Measurements from ENCODE around the gene ZNF311. TPM values are rescaled to one million over a fixed set of nuclear protein-coding genes. Genes with fewer than 3 reads are reported as not detected.

The ZNF311 gene
- total RNA-seq: under 1 TPM; 0.61 to 0.65 TPM

GRCh38 chr6:29005183-29005885, at the start of gene ZNF311:
ZNF311 (minus strand) TSS chr6:29005315; CDS start chr6:29003954, 1,361 bp downstream.
- CTCF ChIA-PET: no interaction called here
- POLR2A ChIA-PET: no interaction called here

GRCh38 chr6:29051680-29052079, 46.6 kb upstream of the ZNF311 start:
- ChIA-PET POLR2A (no interaction called here), CTCF (no interaction called here)

- POLR2A ChIA-PET: no interaction called here
- CTCF ChIA-PET: no interaction called here
Measured at GRCh38 chr6:29045075-29045474, 40.0 kb upstream of the ZNF311 start, which contains the start of gene OR2W1. OR2W1 (minus strand) TSS chr6:29045175; CDS start chr6:29045175, 0 bp downstream.

- ChIA-PET POLR2A (no interaction called here), CTCF (no interaction called here)
Measured at GRCh38 chr6:29035951-29036350, 30.8 kb upstream of the ZNF311 start.

GRCh38 chr6:29028821-29029220, 23.7 kb upstream of the ZNF311 start:
- POLR2A ChIA-PET: no interaction called here

GRCh38 chr6:29025927-29026585, 20.9 kb upstream of the ZNF311 start:
- ChIA-PET POLR2A (no interaction called here), CTCF (interaction anchor here (0.7 kb wide), 1 partner anchor 644 kb away, joined by 3 read pairs; no protein-coding TSS in a partner anchor)

More at GRCh38 chr6:29028821-29029220, 23.7 kb upstream of the ZNF311 start:
- CTCF ChIA-PET: no interaction called here

- ChIA-PET CTCF (no interaction called here), POLR2A (no interaction called here)
Measured at GRCh38 chr6:29021434-29021833, 16.3 kb upstream of the ZNF311 start.

GRCh38 chr6:29019629-29020028, 14.5 kb upstream of the ZNF311 start:
- ChIA-PET CTCF (interaction anchor here (2.4 kb wide), 1 partner anchor 182 kb away, joined by 7 read pairs; no protein-coding TSS in a partner anchor), POLR2A (no interaction called here)

GRCh38 chr6:29017428-29017802, 12.3 kb upstream of the ZNF311 start:
- ChIA-PET CTCF (interaction anchor here (0.5 to 2.4 kb wide), 2 partner anchors 180 to 1222 kb away, joined by 3 to 7 read pairs; no protein-coding TSS in a partner anchor), POLR2A (no interaction called here)

GRCh38 chr6:29016559-29017427, 11.7 kb upstream of the ZNF311 start:
- CTCF ChIA-PET: interaction anchor here (0.7 to 2.7 kb wide), 13 partner anchors 13 to 382 kb away, joined by 3 to 23 read pairs (median 4); no protein-coding TSS in a partner anchor
- POLR2A ChIA-PET: interaction anchor here (1.1 kb wide), 1 partner anchor 179 kb away, joined by 3 read pairs; no protein-coding TSS in a partner anchor

- POLR2A ChIA-PET: no interaction called here
Measured at GRCh38 chr6:29014729-29015608, 9.9 kb upstream of the ZNF311 start.

GRCh38 chr6:29011276-29011734, 6.2 kb upstream of the ZNF311 start:
- CTCF ChIA-PET: interaction anchor here (1.0 to 1.9 kb wide), 2 partner anchors 163 to 174 kb away, joined by 3 to 4 read pairs; no protein-coding TSS in a partner anchor
- POLR2A ChIA-PET: interaction anchor here (0.6 kb wide), 1 partner anchor 445 kb away, joined by 3 read pairs; no protein-coding TSS in a partner anchor

More at GRCh38 chr6:29014729-29015608, 9.9 kb upstream of the ZNF311 start:
- CTCF ChIA-PET: interaction anchor here (0.6 to 2.7 kb wide), 7 partner anchors 14 to 1838 kb away, joined by 3 to 23 read pairs (median 3); no protein-coding TSS in a partner anchor

- CTCF ChIA-PET: interaction anchor here (0.6 kb wide), 1 partner anchor 1239 kb away, joined by 3 read pairs; no protein-coding TSS in a partner anchor
- POLR2A ChIA-PET: no interaction called here
Measured at GRCh38 chr6:29009358-29009757, 4.2 kb upstream of the ZNF311 start.

- ChIA-PET CTCF (no interaction called here), POLR2A (no interaction called here)
Measured at GRCh38 chr6:29008089-29008488, 3.0 kb upstream of the ZNF311 start.

- POLR2A ChIA-PET: no interaction called here
- CTCF ChIA-PET: interaction anchor here (2.2 kb wide), 1 partner anchor 19 kb away, joined by 7 read pairs; no protein-coding TSS in a partner anchor
Measured at GRCh38 chr6:28996844-28997510, 8.1 kb downstream of the ZNF311 start.

GRCh38 chr6:28995093-28995650, 9.9 kb downstream of the ZNF311 start:
- POLR2A ChIA-PET: no interaction called here
- CTCF ChIA-PET: no interaction called here

- ChIA-PET POLR2A (interaction anchor here (0.5 kb wide), 1 partner anchor 105 kb away, joined by 3 read pairs; no protein-coding TSS in a partner anchor), CTCF (no interaction called here)
Measured at GRCh38 chr6:28988536-28989311, 16.4 kb downstream of the ZNF311 start.
